Measurements from ENCODE around the gene CRYBB3.

GRCh38 chr22:25193130-25193529 lies 6.5 kb upstream of the CRYBB3 start:
- no peak for TF ChIP-seq CTCF (IDR thresholded peaks at IDR 0.05)
- TF ChIP-seq POLR2A (IDR thresholded peaks at IDR 0.05), result no peak

Measured in adrenal gland (tissue), 5 donors.